ENCODE data around the gene TCEA3. TPM values are rescaled to one million over a fixed set of nuclear protein-coding genes. Genes with fewer than 3 reads are reported as not detected.

The TCEA3 gene
- total and polyA plus RNA-seq, 2 experiments from 2014 or later = not detected

DNA sequence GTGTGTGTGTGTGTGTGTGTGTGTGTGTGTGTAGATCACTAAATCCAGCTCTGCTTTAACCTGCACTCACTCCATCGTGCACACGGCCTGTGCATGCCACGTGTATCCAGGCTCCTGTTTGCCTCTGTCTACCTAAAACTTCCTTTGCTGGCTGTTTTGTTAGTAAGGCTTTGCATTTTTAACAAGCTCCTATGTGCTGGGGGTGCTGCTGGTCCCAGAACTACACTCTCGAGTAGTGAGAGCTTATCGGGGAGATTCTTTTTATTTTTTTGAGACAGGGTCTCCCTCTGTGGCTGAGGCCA, 596 bp upstream of the TCEA3 start:
- H3K27me3 Mint-ChIP-seq (ENCODE audit: insufficient read depth, low read depth, poor library complexity) = peaks cover 76% of the 10 kb centered on the region
- no peak for DNase-seq (ENCODE audit: low spot score)
- peaks cover 86% of the 10 kb centered on the region for H3K27me3 ChIP-seq (ENCODE audit: insufficient read depth)
- H3K4me3 ChIP-seq = peak overlapping the region; percentile 67
- TF ChIP-seq STAT1 (IDR thresholded peaks at IDR 0.05; ENCODE audit: unreplicated experiment) (no peak), EZH2phosphoT487 (IDR thresholded peaks at IDR 0.05; ENCODE audit: unreplicated experiment) (no peak), NANOG (IDR thresholded peaks at IDR 0.05; ENCODE audit: borderline replicate concordance) (no peak), POLR2AphosphoS5 (IDR thresholded peaks at IDR 0.05; ENCODE audit: low read depth) (no peak; the same call in 1 of the 2 replicates), ZNF331 (CRISPR knock-in tag; IDR thresholded peaks at IDR 0.05; ENCODE audit: low read depth) (no peak), ZNF114 (CRISPR knock-in tag; IDR thresholded peaks at IDR 0.05) (no peak), EZH2 (IDR thresholded peaks at IDR 0.05; ENCODE audit: low read depth, unreplicated experiment) (no peak), CREB1 (CRISPR knock-in tag; IDR thresholded peaks at IDR 0.05; ENCODE audit: low read depth) (no peak), JUNB (IDR thresholded peaks at IDR 0.05; ENCODE audit: unreplicated experiment) (no peak)
- TF ChIP-seq, protein P1, sequence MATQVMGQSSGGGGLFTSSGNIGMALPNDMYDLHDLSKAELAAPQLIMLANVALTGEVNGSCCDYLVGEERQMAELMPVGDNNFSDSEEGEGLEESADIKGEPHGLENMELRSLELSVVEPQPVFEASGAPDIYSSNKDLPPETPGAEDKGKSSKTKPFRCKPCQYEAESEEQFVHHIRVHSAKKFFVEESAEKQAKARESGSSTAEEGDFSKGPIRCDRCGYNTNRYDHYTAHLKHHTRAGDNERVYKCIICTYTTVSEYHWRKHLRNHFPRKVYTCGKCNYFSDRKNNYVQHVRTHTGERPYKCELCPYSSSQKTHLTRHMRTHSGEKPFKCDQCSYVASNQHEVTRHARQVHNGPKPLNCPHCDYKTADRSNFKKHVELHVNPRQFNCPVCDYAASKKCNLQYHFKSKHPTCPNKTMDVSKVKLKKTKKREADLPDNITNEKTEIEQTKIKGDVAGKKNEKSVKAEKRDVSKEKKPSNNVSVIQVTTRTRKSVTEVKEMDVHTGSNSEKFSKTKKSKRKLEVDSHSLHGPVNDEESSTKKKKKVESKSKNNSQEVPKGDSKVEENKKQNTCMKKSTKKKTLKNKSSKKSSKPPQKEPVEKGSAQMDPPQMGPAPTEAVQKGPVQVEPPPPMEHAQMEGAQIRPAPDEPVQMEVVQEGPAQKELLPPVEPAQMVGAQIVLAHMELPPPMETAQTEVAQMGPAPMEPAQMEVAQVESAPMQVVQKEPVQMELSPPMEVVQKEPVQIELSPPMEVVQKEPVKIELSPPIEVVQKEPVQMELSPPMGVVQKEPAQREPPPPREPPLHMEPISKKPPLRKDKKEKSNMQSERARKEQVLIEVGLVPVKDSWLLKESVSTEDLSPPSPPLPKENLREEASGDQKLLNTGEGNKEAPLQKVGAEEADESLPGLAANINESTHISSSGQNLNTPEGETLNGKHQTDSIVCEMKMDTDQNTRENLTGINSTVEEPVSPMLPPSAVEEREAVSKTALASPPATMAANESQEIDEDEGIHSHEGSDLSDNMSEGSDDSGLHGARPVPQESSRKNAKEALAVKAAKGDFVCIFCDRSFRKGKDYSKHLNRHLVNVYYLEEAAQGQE (IDR thresholded peaks at IDR 0.05; ENCODE audit: unreplicated experiment) = no peak
- TF ChIP-seq, protein P2, sequence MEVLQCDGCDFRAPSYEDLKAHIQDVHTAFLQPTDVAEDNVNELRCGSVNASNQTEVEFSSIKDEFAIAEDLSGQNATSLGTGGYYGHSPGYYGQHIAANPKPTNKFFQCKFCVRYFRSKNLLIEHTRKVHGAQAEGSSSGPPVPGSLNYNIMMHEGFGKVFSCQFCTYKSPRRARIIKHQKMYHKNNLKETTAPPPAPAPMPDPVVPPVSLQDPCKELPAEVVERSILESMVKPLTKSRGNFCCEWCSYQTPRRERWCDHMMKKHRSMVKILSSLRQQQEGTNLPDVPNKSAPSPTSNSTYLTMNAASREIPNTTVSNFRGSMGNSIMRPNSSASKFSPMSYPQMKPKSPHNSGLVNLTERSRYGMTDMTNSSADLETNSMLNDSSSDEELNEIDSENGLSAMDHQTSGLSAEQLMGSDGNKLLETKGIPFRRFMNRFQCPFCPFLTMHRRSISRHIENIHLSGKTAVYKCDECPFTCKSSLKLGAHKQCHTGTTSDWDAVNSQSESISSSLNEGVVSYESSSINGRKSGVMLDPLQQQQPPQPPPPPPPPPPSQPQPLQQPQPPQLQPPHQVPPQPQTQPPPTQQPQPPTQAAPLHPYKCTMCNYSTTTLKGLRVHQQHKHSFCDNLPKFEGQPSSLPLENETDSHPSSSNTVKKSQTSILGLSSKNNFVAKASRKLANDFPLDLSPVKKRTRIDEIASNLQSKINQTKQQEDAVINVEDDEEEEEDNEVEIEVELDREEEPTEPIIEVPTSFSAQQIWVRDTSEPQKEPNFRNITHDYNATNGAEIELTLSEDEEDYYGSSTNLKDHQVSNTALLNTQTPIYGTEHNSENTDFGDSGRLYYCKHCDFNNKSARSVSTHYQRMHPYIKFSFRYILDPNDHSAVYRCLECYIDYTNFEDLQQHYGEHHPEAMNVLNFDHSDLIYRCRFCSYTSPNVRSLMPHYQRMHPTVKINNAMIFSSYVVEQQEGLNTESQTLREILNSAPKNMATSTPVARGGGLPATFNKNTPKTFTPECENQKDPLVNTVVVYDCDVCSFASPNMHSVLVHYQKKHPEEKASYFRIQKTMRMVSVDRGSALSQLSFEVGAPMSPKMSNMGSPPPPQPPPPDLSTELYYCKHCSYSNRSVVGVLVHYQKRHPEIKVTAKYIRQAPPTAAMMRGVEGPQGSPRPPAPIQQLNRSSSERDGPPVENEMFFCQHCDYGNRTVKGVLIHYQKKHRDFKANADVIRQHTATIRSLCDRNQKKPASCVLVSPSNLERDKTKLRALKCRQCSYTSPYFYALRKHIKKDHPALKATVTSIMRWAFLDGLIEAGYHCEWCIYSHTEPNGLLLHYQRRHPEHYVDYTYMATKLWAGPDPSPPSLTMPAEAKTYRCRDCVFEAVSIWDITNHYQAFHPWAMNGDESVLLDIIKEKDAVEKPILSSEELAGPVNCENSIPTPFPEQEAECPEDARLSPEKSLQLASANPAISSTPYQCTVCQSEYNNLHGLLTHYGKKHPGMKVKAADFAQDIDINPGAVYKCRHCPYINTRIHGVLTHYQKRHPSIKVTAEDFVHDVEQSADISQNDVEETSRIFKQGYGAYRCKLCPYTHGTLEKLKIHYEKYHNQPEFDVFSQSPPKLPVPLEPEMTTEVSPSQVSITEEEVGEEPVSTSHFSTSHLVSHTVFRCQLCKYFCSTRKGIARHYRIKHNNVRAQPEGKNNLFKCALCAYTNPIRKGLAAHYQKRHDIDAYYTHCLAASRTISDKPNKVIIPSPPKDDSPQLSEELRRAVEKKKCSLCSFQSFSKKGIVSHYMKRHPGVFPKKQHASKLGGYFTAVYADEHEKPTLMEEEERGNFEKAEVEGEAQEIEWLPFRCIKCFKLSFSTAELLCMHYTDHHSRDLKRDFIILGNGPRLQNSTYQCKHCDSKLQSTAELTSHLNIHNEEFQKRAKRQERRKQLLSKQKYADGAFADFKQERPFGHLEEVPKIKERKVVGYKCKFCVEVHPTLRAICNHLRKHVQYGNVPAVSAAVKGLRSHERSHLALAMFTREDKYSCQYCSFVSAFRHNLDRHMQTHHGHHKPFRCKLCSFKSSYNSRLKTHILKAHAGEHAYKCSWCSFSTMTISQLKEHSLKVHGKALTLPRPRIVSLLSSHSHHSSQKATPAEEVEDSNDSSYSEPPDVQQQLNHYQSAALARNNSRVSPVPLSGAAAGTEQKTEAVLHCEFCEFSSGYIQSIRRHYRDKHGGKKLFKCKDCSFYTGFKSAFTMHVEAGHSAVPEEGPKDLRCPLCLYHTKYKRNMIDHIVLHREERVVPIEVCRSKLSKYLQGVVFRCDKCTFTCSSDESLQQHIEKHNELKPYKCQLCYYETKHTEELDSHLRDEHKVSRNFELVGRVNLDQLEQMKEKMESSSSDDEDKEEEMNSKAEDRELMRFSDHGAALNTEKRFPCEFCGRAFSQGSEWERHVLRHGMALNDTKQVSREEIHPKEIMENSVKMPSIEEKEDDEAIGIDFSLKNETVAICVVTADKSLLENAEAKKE (CRISPR knock-in tag; IDR thresholded peaks at IDR 0.05) = no peak
- TF ChIP-seq, protein P3, sequence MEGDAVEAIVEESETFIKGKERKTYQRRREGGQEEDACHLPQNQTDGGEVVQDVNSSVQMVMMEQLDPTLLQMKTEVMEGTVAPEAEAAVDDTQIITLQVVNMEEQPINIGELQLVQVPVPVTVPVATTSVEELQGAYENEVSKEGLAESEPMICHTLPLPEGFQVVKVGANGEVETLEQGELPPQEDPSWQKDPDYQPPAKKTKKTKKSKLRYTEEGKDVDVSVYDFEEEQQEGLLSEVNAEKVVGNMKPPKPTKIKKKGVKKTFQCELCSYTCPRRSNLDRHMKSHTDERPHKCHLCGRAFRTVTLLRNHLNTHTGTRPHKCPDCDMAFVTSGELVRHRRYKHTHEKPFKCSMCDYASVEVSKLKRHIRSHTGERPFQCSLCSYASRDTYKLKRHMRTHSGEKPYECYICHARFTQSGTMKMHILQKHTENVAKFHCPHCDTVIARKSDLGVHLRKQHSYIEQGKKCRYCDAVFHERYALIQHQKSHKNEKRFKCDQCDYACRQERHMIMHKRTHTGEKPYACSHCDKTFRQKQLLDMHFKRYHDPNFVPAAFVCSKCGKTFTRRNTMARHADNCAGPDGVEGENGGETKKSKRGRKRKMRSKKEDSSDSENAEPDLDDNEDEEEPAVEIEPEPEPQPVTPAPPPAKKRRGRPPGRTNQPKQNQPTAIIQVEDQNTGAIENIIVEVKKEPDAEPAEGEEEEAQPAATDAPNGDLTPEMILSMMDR (conservative IDR thresholded peaks at IDR 0.05; ENCODE audit: low read depth in 2 of 2) = no peak
- TF ChIP-seq, protein P4, sequence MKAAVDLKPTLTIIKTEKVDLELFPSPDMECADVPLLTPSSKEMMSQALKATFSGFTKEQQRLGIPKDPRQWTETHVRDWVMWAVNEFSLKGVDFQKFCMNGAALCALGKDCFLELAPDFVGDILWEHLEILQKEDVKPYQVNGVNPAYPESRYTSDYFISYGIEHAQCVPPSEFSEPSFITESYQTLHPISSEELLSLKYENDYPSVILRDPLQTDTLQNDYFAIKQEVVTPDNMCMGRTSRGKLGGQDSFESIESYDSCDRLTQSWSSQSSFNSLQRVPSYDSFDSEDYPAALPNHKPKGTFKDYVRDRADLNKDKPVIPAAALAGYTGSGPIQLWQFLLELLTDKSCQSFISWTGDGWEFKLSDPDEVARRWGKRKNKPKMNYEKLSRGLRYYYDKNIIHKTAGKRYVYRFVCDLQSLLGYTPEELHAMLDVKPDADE (IDR thresholded peaks at IDR 0.05) = no peak
- peaks cover 4% of the 10 kb centered on the region; the same call in 1 of the 2 replicates for H3K4me1 ChIP-seq (ENCODE audit: insufficient read depth)
- no peaks in the 10 kb centered on the region for H3K9me3 Mint-ChIP-seq
- ATAC-seq = no peak
- no peak overlapping the region for H2AFZ ChIP-seq
- H3K27ac ChIP-seq (ENCODE audit: low read depth) = no peak overlapping the region
- H3K4me1 Mint-ChIP-seq = peaks cover 8% of the 10 kb centered on the region
- peak overlapping the region; percentile 67 for H3K4me3 Mint-ChIP-seq
- no peak overlapping the region for H3K27ac Mint-ChIP-seq
- no peaks in the 10 kb centered on the region for H3K79me2 ChIP-seq (replicated peaks; ENCODE audit: insufficient read depth)
- H4K20me1 ChIP-seq (replicated peaks; ENCODE audit: insufficient read depth) = peaks cover 22% of the 10 kb centered on the region
- H3K36me3 Mint-ChIP-seq (ENCODE audit: low read depth) = peaks cover 16% of the 10 kb centered on the region
- H3F3A ChIP-seq (replicated peaks; ENCODE audit: low read depth) = 0 out of 2 replicates have a peak, but pooled peaks cover 7% of the 10 kb centered on the region
- peak overlapping the region; percentile 89 for H3K4me2 ChIP-seq
- no peaks in the 10 kb centered on the region for H3K9me2 ChIP-seq (ENCODE audit: insufficient read depth)
- no peaks in the 10 kb centered on the region for H3K36me3 ChIP-seq (ENCODE audit: insufficient read depth)
